Suprapubic skin (tissue), 4 donors: ENCODE data around the gene SNTA1. TPM values are rescaled to one million over a fixed set of nuclear protein-coding genes. Genes with fewer than 3 reads are reported as not detected.

ENCODE experiments used
- DNase-seq, 2 donors: peaks; one replicate each; pipeline ENCODE4 v3.0.0-alpha.2; 2019; ENCODE audit warnings: low spot score in 2 of 2
- H3K27ac ChIP-seq: fragments of 200-600 bp; sonication (generic); one replicate; pipeline ENCODE4 v1.5.1; 2019
- H3K27me3 ChIP-seq: fragments of 200-600 bp; sonication (generic); one replicate; pipeline ENCODE4 v1.5.1; 2019
- H3K36me3 ChIP-seq: fragments of 200-600 bp; sonication (generic); one replicate; pipeline ENCODE4 v1.5.1; 2019
- H3K4me1 ChIP-seq: fragments of 200-600 bp; sonication (generic); one replicate; pipeline ENCODE4 v1.5.1; 2019
- H3K4me3 ChIP-seq: fragments of 200-600 bp; sonication (generic); one replicate; pipeline ENCODE4 v1.5.1; 2019; ENCODE audit warnings: mild to moderate bottlenecking
- H3K9me3 ChIP-seq: fragments of 200-600 bp; sonication (generic); one replicate; pipeline ENCODE4 v1.5.1; 2019
- CTCF ChIP-seq, 2 donors: fragments of 200-600 bp in 1 of 2; fragments of 450-650 bp in 1 of 2; sonication (generic) in 1 of 2; IDR thresholded peaks; one replicate each; pipeline ENCODE4 v1.5.1; 2016 to 2019; ENCODE audit warnings: antibody characterized with exemption in 2 of 2, mild to moderate bottlenecking in 1 of 2, moderate library complexity in 1 of 2
- EP300 ChIP-seq: sonication (generic); formaldehyde crosslinking; IDR thresholded peaks from one replicate; pipeline ENCODE4 v1.6.1; 2017; ENCODE audit warnings: antibody characterized with exemption
- POLR2A ChIP-seq, 2 donors: fragments of 450-650 bp; IDR thresholded peaks; one replicate each; pipeline ENCODE4 v1.6.1; 2017; ENCODE audit warnings: antibody characterized with exemption in 2 of 2, mild to moderate bottlenecking in 2 of 2, moderate library complexity in 2 of 2
- POLR2AphosphoS5 ChIP-seq, 3 donors: sonication (generic); formaldehyde crosslinking; IDR thresholded peaks; one replicate each; pipeline ENCODE4 v1.6.1; 2017; ENCODE audit warnings: antibody characterized with exemption in 3 of 3
- WGBS: methylation state at CpG from one replicate; pipeline ENCODE4 v1.1.5; 2018; 5-methylcytosine and 5-hydroxymethylcytosine counted together
- total RNA-seq, 4 donors: library from RNA; depleted of rRNA; stranded (reverse); fragments of >200 nt; gene quantifications; one replicate each; pipeline ENCODE4 v1.1.0, GENCODE V29; 2016

Gene SNTA1
- total RNA-seq, 4 donors from 2014 or later, result 8.1 to 20.0 (median 14.1) TPM

- TF ChIP-seq EP300 (no peak), POLR2A (IDR thresholded peaks at IDR 0.05) (no peak), POLR2AphosphoS5 (IDR thresholded peaks at IDR 0.05) (no peak), CTCF (IDR thresholded peaks at IDR 0.05) (no peak)
- WGBS, result 68% methylated on average over 4 of the region's 4 CpGs
- Histone ChIP-seq H3K9me3 (no peaks in the 10 kb centered on the region), H3K4me3 (no peak overlapping the region), H3K36me3 (peaks cover 37% of the 10 kb centered on the region), H3K27me3 (no peaks in the 10 kb centered on the region), H3K27ac (no peak overlapping the region), H3K4me1 (peaks cover 3% of the 10 kb centered on the region)
- DNase-seq, result no peak
Measured at GRCh38 chr20:33407796-33408195, 35.8 kb downstream of the SNTA1 start.

GRCh38 chr20:33407251-33407650 lies 36.3 kb downstream of the SNTA1 start:
- Histone ChIP-seq H3K36me3 (peaks cover 31% of the 10 kb centered on the region), H3K4me3 (no peak overlapping the region), H3K9me3 (no peaks in the 10 kb centered on the region), H3K27me3 (no peaks in the 10 kb centered on the region), H3K27ac (no peak overlapping the region), H3K4me1 (peaks cover 3% of the 10 kb centered on the region)
- TF ChIP-seq EP300 (no peak), POLR2AphosphoS5 (IDR thresholded peaks at IDR 0.05) (no peak), POLR2A (IDR thresholded peaks at IDR 0.05) (no peak), CTCF (IDR thresholded peaks at IDR 0.05) (no peak)
- DNase-seq, result no peak
- 82% methylated on average over 1 of the region's 1 CpG for WGBS

GRCh38 chr20:33404281-33404680 lies 39.3 kb downstream of the SNTA1 start:
- TF ChIP-seq CTCF (IDR thresholded peaks at IDR 0.05) (no peak), EP300 (no peak), POLR2AphosphoS5 (IDR thresholded peaks at IDR 0.05) (no peak), POLR2A (IDR thresholded peaks at IDR 0.05) (no peak)
- no peaks in the 10 kb centered on the region for H3K27me3 ChIP-seq
- peaks cover 22% of the 10 kb centered on the region for H3K36me3 ChIP-seq
- H3K4me3 ChIP-seq, result no peak overlapping the region
- 74% methylated on average over 2 of the region's 2 CpGs for WGBS
- DNase-seq, result no peak
- H3K27ac ChIP-seq, result no peak overlapping the region
- H3K4me1 ChIP-seq, result peaks cover 25% of the 10 kb centered on the region
- H3K9me3 ChIP-seq, result no peaks in the 10 kb centered on the region

- Histone ChIP-seq H3K36me3 (peaks cover 3% of the 10 kb centered on the region), H3K4me1 (peaks cover 26% of the 10 kb centered on the region), H3K9me3 (no peaks in the 10 kb centered on the region), H3K27ac (no peak overlapping the region), H3K4me3 (peak overlapping the region; percentile 80), H3K27me3 (no peaks in the 10 kb centered on the region)
- no peak for TF ChIP-seq EP300
- no peak for TF ChIP-seq CTCF (IDR thresholded peaks at IDR 0.05)
- TF ChIP-seq POLR2A (IDR thresholded peaks at IDR 0.05), result no peak
- no peak for TF ChIP-seq POLR2AphosphoS5 (IDR thresholded peaks at IDR 0.05)
- DNase-seq, result no peak
- WGBS, result 48% methylated on average over 8 of the region's 8 CpGs
Measured at GRCh38 chr20:33401921-33402369, 41.6 kb downstream of the SNTA1 start.

- H3K4me3 ChIP-seq, result peak within 1 kb of the TSS; percentile 80
- H3K4me1 ChIP-seq, result peaks cover 26% of the 10 kb centered on the region
- H3K9me3 ChIP-seq, result no peaks in the 10 kb centered on the region
- DNase-seq, result peak; percentile 90 to 95
- peak within 1 kb of the TSS; percentile 43 for H3K27ac ChIP-seq
- TF ChIP-seq POLR2AphosphoS5 (IDR thresholded peaks at IDR 0.05) (peak; percentile 44 to 95 (median 59)), POLR2A (IDR thresholded peaks at IDR 0.05) (peak in 1 of 2 donors; percentile 23), EP300 (no peak), CTCF (IDR thresholded peaks at IDR 0.05) (no peak)
- WGBS, result 0% methylated on average over 22 of the region's 43 CpGs
- peaks cover 2% of the 10 kb centered on the region for H3K36me3 ChIP-seq
- no peaks in the 10 kb centered on the region for H3K27me3 ChIP-seq
Measured at GRCh38 chr20:33401184-33401920, 42.2 kb downstream of the SNTA1 start, which contains the start of gene CDK5RAP1. Gene CDK5RAP1, minus strand, starts transcription at chr20:33401519. Its CDS starts 4,455 bp downstream, at chr20:33397064.
